Measurements from ENCODE around the gene LRTM1.

LRTM1 gene

DNA sequence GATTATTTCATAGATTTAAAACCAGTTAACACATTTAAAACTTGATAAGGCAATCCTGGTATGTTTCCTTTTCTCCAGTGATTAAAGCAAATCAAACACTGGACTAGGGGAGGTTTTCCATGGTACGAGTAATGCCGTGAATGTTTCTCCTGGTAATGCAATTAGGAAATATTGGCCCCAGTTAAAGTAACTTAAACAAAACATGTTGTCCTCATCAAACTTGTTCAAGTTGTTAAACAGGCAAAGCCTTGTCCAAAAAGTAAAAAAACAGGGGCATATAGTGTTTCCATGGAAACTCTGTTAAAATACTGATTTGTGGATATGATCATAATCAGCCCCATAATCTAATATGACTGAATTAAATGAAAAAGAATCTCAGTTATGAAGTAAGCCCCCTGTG, 13.1 kb upstream of the LRTM1 start:
- no peak for DNase-seq (ENCODE audit: low spot score)

DNA sequence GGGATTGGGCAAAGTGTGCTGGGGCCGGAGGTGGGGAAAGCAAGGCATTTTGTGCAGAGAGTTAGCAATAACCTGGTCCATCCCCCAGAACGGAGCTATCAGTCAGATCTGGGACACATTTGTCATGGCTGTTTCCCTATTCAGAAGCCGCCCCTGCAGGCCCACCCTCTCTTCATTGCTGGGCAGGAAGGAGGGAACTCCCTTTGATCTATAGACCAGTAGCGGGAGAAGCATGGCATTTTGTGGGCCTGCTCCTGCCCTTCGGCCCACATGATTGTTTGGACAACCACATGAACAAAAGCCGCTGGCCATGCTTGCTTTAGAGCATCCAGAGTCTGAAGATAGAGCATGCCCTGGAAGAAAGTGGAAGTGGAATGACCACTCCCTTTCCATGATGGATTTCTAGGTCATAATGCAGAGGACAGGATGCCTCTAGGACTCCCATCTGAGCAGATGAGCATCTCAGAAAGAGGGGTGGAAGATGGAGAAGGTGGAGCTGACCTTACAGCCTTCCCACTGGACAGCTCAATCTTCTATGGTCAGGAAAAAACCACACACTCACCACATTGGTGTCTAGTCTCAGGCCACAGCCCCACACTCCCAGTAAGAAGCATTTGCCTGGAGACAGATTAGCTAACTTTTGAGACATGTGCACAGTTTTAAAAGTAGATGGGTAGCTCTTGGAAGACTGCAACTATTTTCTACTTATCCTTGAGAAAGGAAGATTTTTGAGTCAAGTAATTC, 11.9 kb upstream of the LRTM1 start:
- DNase-seq (ENCODE audit: low spot score), result no peak

- DNase-seq (ENCODE audit: low spot score), result no peak
Observed at GRCh38 chr3:54936561-54936960, 8.7 kb upstream of the LRTM1 start.

DNA sequence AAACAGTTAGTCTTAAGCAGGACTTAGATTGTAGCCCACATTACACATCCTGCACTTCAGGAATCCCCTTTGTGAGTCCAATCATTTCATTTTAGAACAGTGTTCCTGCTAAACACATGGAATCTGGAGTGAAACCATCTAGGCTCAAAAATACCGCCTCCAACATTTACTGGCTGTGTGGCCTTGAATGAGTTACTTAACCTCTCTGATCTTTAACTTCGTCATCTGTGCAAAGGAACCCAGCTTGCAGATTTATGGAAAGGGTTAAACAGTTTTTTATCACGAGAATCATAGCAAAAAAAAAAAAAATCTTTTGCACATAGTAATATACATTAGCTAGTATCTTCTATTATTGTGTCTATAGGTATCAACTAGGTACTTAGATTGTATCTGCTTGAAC, 8.0 kb upstream of the LRTM1 start:
- no peak for DNase-seq (ENCODE audit: low spot score)

DNA sequence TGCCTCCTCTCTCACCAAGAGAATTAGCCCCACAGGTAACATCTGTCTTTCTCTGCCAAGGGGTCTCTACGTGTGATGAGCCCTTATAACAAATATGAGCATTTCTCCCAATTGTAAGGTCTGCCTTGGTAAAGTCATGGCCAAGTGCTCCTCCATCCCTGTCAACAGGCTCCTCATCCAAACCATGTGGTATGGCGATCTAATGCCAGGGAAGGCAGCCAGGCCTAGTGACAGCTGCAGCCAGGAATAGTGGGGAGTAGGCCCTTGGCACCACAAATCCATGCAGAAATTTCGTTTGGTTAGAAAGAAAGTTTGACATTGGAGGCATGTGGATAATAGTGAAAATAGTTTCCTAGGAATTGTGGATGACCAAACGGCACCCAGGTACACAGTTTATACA, 4.7 kb upstream of the LRTM1 start:
- DNase-seq (ENCODE audit: low spot score), result no peak

- no peak for DNase-seq (ENCODE audit: low spot score)
Observed at GRCh38 chr3:54931182-54931581, 3.3 kb upstream of the LRTM1 start.

DNA sequence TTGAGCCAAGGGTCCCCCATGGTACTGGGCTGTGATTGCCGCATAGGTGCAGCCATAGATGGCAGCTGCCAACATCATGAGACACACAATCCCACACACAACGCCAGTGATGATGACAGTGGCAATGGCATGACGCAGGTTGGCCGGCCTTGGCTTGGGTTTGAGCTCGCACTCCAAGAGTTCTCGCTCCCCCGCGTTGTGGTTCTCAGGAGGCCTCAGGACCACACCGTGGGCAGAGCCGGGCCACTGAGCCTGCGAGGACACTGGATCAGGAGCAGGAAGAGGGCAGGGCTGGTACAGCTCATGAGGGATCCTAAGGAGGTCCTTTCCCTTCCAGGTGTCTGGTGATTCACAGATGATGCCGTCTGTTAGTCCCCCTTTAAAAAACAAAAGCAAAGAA, 9.3 kb downstream of the LRTM1 start:
- no peak for DNase-seq (ENCODE audit: low spot score)

DNA sequence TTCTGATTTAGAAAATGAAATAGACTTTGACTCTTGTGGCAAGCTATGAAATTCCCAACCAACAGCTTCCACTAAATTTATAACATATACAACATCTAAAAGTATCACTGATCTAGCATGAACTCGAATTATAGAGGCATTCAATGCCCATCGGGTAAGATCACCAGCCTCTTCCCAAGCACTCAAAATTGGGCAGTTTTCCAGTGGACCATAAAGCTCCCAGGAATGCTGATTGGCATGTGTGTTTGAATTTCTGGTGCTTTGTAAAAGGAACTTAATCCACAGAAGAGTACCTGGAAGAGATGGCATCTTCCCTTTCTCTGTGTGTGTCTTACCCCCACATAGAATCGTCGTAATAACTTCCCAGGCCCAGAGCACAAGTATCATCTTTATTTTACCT, 10.0 kb downstream of the LRTM1 start:
- DNase-seq (ENCODE audit: low spot score), result no peak

DNA sequence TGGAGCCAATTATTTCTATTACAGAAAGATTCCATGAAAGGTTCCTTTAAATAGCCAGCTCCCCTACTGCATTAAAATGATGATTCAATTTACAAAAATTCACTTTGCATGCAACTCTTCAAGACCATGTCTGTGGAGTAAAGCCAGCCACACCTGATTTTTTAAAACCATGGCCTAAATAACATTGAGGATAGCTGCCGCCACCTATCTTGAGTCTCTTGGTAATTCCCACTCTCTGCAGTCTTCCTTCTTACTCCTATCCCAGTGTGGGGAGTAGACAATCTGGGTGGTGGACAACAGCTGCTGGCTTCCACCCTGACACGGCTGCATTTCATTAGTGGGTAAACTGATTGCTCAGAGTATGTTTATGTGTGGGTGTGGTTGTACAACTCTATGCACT, 10.7 kb downstream of the LRTM1 start:
- no peak for DNase-seq (ENCODE audit: low spot score)

DNA sequence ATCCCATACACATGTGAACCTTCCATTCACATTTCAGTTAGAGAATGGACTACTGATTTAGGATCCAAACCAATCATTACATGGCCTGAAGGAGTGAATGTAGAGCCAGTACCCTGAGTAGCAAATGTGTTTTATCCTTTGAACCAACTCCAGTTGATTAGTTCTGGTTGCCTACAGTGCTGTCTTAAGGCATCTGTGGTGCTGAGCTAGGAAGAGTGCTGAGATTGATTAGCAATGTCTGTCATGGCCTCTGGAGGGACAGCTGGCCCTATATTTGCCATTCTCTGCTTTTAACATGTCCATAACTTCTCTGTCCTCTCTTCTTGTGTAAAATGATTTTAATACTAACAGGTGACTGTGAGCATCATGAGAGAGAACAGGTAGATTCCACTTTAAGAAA, 11.1 kb downstream of the LRTM1 start:
- DNase-seq (ENCODE audit: low spot score), result no peak

DNA sequence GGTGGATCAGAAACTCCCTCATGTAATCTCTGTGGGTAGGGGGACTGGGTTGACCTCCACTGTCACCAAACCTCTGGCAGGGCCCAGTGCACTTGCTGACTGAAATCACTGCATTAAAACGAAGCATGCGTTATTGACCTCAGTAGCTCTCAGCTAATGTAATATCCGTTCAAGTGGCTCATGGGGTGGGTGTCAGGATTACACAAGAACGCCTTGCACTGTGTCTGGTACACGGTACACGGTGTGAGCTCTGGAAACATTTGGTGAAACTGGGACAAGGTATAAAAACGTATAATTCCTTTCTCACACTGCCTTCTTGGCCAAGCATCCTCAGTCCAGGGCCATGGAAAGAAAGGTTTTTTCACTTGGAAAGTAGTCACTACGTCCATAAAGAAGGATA, 11.9 kb downstream of the LRTM1 start:
- no peak for DNase-seq (ENCODE audit: low spot score)

DNA sequence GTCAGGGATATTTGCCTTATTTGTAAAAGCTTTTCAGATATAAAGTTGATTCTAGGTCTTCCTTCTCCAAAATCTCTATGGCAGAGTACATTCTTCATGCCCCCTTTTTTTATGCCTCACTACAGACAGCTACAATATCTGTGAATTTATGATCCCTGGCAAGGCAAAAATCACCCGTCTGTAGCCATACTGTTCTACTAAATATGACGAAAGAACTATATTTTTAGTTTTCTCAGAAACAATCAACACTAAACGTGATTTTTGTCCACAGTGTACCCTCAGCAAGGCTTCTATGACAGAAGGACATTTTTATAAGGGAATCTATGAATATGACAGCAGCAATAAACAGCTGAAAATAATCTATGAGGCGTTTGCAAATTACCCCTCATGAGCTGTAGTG, 12.7 kb downstream of the LRTM1 start:
- DNase-seq (ENCODE audit: low spot score), result no peak

GRCh38 chr3:54914180-54914579, 13.7 kb downstream of the LRTM1 start:
- DNase-seq (ENCODE audit: low spot score), result no peak

DNA sequence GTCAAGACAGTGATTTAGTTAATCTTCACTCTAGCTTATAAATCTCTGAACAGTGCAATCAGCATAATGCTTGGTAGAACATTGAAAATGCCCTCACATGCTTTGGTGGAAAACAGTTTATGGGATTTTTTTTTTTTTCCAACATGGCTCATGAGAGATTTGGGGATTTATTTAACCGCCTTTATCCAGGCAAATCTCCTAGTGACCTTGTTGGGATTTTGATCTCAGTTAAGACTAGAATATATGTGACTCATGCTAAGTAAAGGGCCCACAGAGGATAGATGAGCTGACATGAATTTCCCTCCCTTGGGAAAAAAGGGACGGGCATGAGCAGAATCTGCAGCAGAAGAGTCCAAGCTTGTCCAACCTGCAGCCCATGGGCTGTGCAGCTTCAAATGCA, 18.7 kb downstream of the LRTM1 start:
- no peak for DNase-seq (ENCODE audit: low spot score)

DNA sequence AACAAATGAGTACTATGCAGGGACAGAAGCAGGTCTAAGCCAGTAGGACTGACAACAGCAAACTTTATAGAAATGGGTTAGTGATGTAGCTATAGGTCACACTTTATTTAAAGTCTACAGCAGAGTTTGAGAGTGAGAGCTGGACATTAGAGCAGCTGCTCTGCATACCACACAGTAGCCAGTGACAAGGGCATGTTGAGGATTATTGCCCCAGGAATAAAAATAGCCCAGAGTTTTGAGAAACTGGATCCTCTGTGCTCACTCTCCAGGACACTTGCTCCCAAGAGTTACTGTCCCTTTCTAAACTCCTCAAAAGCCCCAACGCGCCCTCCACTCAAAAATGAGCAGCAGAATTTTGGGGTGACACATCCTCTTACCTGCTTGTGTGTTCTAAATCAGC, 21.1 kb downstream of the LRTM1 start:
- DNase-seq (ENCODE audit: low spot score), result no peak

DNA sequence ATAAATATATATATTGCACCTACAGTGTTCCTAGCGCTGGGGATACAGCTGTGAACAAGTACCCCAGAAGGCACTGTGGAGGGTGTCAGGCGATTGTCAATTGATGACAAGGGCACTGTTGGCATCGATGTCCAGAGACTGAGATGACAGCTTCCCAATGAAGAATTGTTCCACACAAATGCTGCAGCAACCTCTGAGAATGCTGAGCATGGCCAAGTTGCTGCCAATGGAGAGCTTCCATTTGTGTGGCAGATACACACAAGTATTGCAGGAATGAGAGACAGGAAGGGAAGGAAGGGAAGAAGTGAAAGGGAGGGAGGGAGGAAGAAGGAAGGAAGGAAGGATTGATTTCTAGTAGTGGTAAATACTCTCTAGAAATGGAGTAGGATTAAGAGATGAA, 21.9 kb downstream of the LRTM1 start:
- DNase-seq (ENCODE audit: low spot score), result no peak

GRCh38 chr3:54905261-54905888, 22.5 kb downstream of the LRTM1 start:
- DNase-seq (ENCODE audit: low spot score), result no peak

GRCh38 chr3:54901906-54902685, 25.8 kb downstream of the LRTM1 start:
- no peak for DNase-seq (ENCODE audit: low spot score)

- no peak for DNase-seq (ENCODE audit: low spot score)
Observed at GRCh38 chr3:54900838-54901591, 26.8 kb downstream of the LRTM1 start.

DNA sequence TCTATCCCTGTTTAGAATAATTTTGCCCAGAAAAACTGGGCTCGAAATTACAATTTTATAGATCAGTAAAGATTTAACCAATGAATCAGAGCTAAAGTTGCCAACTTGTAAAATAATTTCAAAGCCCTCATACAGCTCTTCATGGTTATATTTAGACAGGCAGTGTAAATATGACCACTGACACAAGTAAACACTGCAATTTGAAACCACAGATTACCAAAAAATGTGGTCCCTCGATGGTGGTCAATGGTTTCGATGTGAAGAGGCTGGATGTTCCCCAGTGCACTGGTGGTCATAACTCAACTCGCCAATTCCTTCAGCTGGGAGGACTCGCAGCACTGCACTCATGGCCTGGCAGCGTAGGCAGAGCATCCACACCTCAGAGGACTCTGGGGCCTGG, 28.6 kb downstream of the LRTM1 start:
- no peak for DNase-seq (ENCODE audit: low spot score)

GRCh38 chr3:54897028-54897711, 30.7 kb downstream of the LRTM1 start:
- DNase-seq (ENCODE audit: low spot score), result no peak

DNA sequence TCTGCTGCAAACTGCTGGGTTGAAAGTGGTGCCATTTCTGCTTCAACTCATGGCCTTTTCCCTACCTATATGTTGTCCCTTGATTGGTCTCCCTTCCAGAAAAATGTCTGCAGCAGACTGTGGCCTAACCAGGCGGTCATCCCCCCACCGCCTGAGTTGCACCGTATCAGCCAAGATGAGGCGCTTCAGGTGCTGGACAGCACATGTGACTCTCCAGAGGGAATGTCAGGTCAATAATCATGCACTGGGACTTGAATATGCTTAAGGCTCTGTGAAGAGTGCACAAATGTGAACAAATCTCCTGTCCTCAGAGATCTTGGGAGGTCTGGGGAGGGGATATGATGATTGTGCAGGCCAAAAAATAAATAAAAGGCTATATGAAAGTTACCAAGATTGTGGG, 32.2 kb downstream of the LRTM1 start:
- no peak for DNase-seq (ENCODE audit: low spot score)

Data from hematopoietic multipotent progenitor cell treated with erythropoietin and hydrocortisone succinate and interleukin-3 and kit ligand, for 15 days (in vitro differentiated cells).